ENCODE data around the gene FAM118A. TPM values are rescaled to one million over a fixed set of nuclear protein-coding genes. Genes with fewer than 3 reads are reported as not detected.
"Not testable (repeated sequence)": the region's sequence is repeated elsewhere in the genome, so short reads cannot be mapped to it uniquely, and the experiment has no call there.

Gene FAM118A
- total and polyA plus RNA-seq, 9 of the 15 experiments (the other 6 are each of a cell fraction or from before 2014, with no cell fraction given): 17.0 to 223 (median 59.4) TPM

DNA sequence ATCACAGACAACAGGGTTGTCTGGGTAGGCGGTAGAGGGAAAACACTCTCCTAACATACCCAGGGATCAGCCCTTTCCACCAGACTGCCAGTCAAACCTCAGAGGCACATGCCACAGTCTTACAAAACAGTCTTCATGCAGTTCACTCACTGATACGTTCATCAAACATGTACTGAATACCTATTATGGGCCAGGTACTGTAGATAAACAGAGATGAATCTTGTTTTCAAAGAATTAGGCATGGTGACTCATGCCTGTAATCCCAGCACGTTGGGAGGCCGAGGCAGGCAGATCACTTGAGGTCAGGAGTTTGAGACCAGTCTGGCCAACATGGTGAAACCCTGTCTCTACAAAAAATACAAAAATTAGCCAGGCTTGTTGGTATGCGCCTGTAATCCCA is 43.0 kb downstream of the FAM118A start:
- DNase-seq (ENCODE audit: extremely low read depth in 1 of 4, low spot score in 3 of 4): peak in 1 of 4 experiments; percentile 6
- H3K9me1 ChIP-seq (ENCODE audit: control insufficient read depth, insufficient read depth, low read length); POLR2A ChIA-PET; H3K4me3 ChIP-seq; H3K4me2 ChIP-seq (ENCODE audit: insufficient read depth, low read length); in situ Hi-C loops (cut with MboI); H2AFZ ChIP-seq (ENCODE audit: low read depth, low read length); H3K79me2 ChIP-seq (ENCODE audit: control insufficient read depth, insufficient read depth, low read length); intact Hi-C loops (cut with micrococcal nuclease); H3K27ac ChIP-seq (ENCODE audit: extremely low read depth, low read depth, low read length); H3K27me3 ChIP-seq (ENCODE audit: control insufficient read depth in 2 of 2, insufficient read depth in 2 of 2, low read length in 2 of 2); H3K4me1 ChIP-seq (replicated peaks in 1 of 2; ENCODE audit: control insufficient read depth in 2 of 2, insufficient read depth in 2 of 2, low read length in 2 of 2); CTCF ChIA-PET (ENCODE audit: low intra/inter-chr PET ratio); BruUV-seq (replicated peaks); FAIRE-seq; ATAC-seq; H4K20me1 ChIP-seq (replicated peaks; ENCODE audit: control insufficient read depth, insufficient read depth, low read length); H3K9ac ChIP-seq (ENCODE audit: insufficient read depth in 1 of 2, low read depth in 2 of 2, low read length in 2 of 2); H3K36me3 ChIP-seq (ENCODE audit: control insufficient read depth, insufficient read depth, low read length); H3K9me3 ChIP-seq (replicated peaks; ENCODE audit: control insufficient read depth, insufficient read depth, low read depth, low read length): not testable (repeated sequence)
- TF ChIP-seq CBFA2T3 (IDR thresholded peaks at IDR 0.05) (peak; percentile 58), SMARCA4 (IDR thresholded peaks at IDR 0.05) (peak; percentile 33; the same call in 1 of the 2 replicates), JUND (IDR thresholded peaks at IDR 0.05; ENCODE audit: borderline replicate concordance, low read depth, low read length) (peak; percentile 41; the same call in 1 of the 2 replicates), JUND (tag; IDR thresholded peaks at IDR 0.05; ENCODE audit: borderline replicate concordance, low read depth, low read length) (peak; percentile 35; the same call in 1 of the 3 replicates), ARID1B (IDR thresholded peaks at IDR 0.05) (peak; percentile 52), CBFA2T2 (conservative IDR thresholded peaks at IDR 0.05) (peak; percentile 26; the same call in 1 of the 2 replicates), DPF2 (IDR thresholded peaks at IDR 0.05) (peak; percentile 73)
- TF ChIP-seq, protein P1, sequence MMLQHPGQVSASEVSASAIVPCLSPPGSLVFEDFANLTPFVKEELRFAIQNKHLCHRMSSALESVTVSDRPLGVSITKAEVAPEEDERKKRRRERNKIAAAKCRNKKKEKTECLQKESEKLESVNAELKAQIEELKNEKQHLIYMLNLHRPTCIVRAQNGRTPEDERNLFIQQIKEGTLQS (IDR thresholded peaks at IDR 0.05): peak; percentile 64
- TF ChIP-seq, protein P1 (CRISPR knock-in tag; conservative IDR thresholded peaks at IDR 0.05): not testable (repeated sequence)
- WGBS (ENCODE audit: insufficient coverage, low coverage, missing lambda C conversion rate): 19% methylated on average over 5 of the region's 5 CpGs

Measured in K562 (cell line).